ENCODE data around the gene C5orf63. TPM values are rescaled to one million over a fixed set of nuclear protein-coding genes. Genes with fewer than 3 reads are reported as not detected.

Gene C5orf63
- total and polyA plus RNA-seq, 2 of the 13 experiments (the other 11 are each of a cell fraction or from before 2014, with no cell fraction given): 7.9 to 8.8 TPM

GRCh38 chr5:127072861-127073846, at the start of gene C5orf63 (continued):
- no peak for TF ChIP-seq DDIT3 (CRISPR knock-in tag; IDR thresholded peaks at IDR 0.05)
- no peak for TF ChIP-seq ZFP62 (CRISPR knock-in tag; IDR thresholded peaks at IDR 0.05)
- TF ChIP-seq ZNF138 (CRISPR knock-in tag; IDR thresholded peaks at IDR 0.05; ENCODE audit: low read depth): 0 out of 2 replicates have a peak, but pooled peaks have one; percentile 27
- no peak for TF ChIP-seq ARNT (IDR thresholded peaks at IDR 0.05)
- 0 out of 2 replicates have a peak, but pooled peaks have one; percentile 82 for TF ChIP-seq CSRNP1 (CRISPR knock-in tag; IDR thresholded peaks at IDR 0.05)
- peak; percentile 57; the same call in 1 of the 2 replicates for TF ChIP-seq ZNF225 (CRISPR knock-in tag; IDR thresholded peaks at IDR 0.05)
- no peak for TF ChIP-seq ZFP36L1 (CRISPR knock-in tag; IDR thresholded peaks at IDR 0.05)
- peak; percentile 48; the same call in 1 of the 2 replicates for TF ChIP-seq FOXK1 (CRISPR knock-in tag; IDR thresholded peaks at IDR 0.05; ENCODE audit: borderline replicate concordance, low read depth)
- TF ChIP-seq, protein P1, sequence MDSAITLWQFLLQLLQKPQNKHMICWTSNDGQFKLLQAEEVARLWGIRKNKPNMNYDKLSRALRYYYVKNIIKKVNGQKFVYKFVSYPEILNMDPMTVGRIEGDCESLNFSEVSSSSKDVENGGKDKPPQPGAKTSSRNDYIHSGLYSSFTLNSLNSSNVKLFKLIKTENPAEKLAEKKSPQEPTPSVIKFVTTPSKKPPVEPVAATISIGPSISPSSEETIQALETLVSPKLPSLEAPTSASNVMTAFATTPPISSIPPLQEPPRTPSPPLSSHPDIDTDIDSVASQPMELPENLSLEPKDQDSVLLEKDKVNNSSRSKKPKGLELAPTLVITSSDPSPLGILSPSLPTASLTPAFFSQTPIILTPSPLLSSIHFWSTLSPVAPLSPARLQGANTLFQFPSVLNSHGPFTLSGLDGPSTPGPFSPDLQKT (CRISPR knock-in tag; IDR thresholded peaks at IDR 0.05; ENCODE audit: borderline replicate concordance): no peak; the same call in 1 of the 2 replicates
- peak; percentile 91; the same call in 1 of the 2 replicates for TF ChIP-seq ZNF558 (CRISPR knock-in tag; IDR thresholded peaks at IDR 0.05; ENCODE audit: borderline replicate concordance)
- TF ChIP-seq ZBED4 (CRISPR knock-in tag; IDR thresholded peaks at IDR 0.05; ENCODE audit: borderline replicate concordance): no peak
- TF ChIP-seq ZNF260 (CRISPR knock-in tag; IDR thresholded peaks at IDR 0.05; ENCODE audit: borderline replicate concordance, low read depth): no peak
- peak; percentile 68; the same call in 1 of the 2 replicates for TF ChIP-seq EEA1 (CRISPR knock-in tag; IDR thresholded peaks at IDR 0.05; ENCODE audit: borderline replicate concordance)
- TF ChIP-seq ZNF564 (CRISPR knock-in tag; IDR thresholded peaks at IDR 0.05): no peak
- TF ChIP-seq, protein P2, sequence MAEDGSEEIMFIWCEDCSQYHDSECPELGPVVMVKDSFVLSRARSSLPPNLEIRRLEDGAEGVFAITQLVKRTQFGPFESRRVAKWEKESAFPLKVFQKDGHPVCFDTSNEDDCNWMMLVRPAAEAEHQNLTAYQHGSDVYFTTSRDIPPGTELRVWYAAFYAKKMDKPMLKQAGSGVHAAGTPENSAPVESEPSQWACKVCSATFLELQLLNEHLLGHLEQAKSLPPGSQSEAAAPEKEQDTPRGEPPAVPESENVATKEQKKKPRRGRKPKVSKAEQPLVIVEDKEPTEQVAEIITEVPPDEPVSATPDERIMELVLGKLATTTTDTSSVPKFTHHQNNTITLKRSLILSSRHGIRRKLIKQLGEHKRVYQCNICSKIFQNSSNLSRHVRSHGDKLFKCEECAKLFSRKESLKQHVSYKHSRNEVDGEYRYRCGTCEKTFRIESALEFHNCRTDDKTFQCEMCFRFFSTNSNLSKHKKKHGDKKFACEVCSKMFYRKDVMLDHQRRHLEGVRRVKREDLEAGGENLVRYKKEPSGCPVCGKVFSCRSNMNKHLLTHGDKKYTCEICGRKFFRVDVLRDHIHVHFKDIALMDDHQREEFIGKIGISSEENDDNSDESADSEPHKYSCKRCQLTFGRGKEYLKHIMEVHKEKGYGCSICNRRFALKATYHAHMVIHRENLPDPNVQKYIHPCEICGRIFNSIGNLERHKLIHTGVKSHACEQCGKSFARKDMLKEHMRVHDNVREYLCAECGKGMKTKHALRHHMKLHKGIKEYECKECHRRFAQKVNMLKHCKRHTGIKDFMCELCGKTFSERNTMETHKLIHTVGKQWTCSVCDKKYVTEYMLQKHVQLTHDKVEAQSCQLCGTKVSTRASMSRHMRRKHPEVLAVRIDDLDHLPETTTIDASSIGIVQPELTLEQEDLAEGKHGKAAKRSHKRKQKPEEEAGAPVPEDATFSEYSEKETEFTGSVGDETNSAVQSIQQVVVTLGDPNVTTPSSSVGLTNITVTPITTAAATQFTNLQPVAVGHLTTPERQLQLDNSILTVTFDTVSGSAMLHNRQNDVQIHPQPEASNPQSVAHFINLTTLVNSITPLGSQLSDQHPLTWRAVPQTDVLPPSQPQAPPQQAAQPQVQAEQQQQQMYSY (CRISPR knock-in tag; IDR thresholded peaks at IDR 0.05): peak; percentile 31; the same call in 1 of the 2 replicates
